GM18526 (cell line): Measurements from ENCODE around the gene TMEM218.

Source experiments
- POLR2A ChIP-seq: IDR thresholded peaks from 3 replicates; pipeline ENCODE4 v1.6.1; 2011; ENCODE audit not compliant: insufficient read length; ENCODE audit errors: extremely low read depth

Gene TMEM218

GRCh38 chr11:125108469-125108868 is 3.0 kb downstream of the TMEM218 start:
- no peak for TF ChIP-seq POLR2A

DNA sequence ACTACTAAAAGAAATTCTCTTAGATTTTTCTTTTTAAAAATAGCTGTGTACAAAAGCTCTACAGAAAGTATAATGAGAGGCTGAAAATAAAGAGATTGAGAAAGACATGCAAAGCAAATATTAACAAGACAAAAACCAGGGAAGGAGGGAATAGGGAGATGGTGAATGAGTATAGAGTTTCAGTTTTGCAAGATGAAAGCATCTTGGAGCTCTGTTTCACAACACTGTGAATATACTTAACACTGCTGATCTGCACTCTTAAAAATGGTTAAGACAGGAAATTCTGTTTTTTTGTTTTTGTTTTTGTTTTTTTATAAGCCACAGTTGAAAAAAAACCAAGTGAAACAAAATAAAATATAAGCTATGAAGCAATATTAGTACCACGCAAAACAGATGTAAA is 5.5 kb downstream of the TMEM218 start:
- TF ChIP-seq POLR2A = no peak

DNA sequence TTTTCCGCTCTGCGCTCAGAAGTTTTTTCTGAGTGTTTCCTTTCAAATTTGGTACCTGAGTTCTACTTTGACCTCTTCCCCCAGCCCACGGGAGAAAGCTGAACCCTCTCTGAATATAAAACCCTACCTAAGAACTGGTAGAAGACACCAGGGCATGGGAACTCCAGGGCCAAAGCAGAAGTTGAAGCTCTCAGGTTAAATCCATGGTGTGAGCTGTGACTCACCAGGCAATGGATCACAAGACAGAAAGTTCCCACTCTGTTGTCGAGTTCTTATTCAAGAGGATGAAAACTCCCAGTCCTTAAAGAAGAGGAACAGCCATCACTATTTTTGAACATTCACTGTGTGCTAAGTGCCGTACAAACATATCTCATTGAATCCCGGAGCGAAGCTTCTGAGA is 8.9 kb downstream of the TMEM218 start:
- no peak for TF ChIP-seq POLR2A

DNA sequence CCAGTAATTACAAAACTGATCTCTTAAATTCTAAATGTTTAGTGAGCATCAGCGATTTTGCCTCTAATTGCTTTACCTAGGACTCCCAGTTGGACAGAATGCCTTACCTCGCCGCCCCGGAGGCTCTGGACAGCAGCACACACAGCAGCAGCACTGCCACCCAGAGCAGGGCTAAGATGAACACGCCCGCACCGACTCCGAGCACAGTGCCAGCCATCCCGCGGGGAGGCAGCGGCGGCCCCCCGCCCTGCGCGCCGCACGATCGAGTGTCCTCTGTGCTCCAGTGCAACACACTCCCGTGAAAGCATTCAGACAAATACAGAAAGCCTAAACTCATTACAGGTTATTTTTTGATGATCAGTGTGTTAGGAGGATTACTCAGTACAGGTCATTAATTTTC is 9.4 kb downstream of the TMEM218 start:
- no peak for TF ChIP-seq POLR2A

- no peak for TF ChIP-seq POLR2A
These were observed 9.8 kb downstream of the TMEM218 start for GRCh38 chr11:125101596-125101995.

- no peak for TF ChIP-seq POLR2A
These were observed 11.3 kb downstream of the TMEM218 start for GRCh38 chr11:125100136-125100535.

GRCh38 chr11:125094731-125095130 is 16.7 kb downstream of the TMEM218 start:
- TF ChIP-seq POLR2A = no peak

- no peak for TF ChIP-seq POLR2A
These were observed 17.9 kb downstream of the TMEM218 start for GRCh38 chr11:125093502-125093901.

DNA sequence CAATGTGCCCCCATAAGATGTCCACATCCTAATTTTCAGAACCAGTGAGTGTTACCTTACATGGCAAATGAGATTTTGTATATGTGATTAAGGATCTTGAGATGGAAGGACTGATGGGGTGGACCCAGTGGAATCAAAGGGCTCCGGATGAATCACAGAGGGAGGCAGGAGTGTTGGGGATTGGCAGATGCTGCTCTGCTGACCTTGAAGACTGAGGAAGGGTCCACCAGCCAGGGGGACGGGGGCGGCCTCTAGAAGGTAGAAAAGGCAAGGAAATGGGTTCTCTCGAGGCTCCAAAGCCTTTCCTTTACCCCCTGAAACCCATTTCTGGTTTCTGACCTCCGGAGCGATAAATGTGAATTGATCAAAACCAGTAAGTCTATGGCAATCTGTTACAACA is 18.8 kb downstream of the TMEM218 start:
- no peak for TF ChIP-seq POLR2A

DNA sequence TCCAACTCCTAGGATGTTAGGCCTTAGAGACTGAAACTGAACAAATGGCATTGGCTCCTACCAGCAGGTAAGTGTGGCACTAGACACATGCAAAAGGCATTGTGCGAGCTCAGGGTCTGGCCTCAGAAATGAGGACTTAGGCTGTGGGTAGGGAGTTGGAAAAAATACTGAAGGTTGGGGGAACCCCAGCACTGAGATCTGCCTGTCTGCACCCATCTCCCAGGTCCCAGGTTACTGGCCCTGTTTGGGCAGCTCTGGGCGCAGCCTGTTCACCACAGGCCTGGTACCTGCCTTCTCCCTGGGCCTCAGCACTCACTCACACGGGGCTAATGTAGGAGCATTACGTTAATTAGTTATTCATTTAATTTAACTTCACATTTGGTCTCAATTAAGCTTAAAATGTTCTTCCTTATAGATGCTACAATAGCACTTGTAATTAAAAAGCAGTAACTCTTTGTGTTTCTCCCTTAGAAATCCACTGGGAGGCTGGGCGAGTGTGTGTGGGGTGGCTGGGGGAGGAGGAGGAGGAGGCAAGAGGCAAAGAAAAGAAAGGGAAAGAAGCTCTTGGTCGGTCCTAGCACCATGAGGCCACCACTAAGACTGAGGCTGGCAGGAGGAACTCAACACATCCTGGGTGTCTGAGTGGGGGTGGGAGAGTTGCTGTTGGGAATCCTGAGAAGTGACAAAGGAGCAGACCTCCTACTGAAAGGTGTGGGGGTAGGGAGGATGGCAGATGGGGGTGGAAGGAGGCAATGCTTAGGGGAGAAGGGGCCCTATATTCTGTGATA is 19.4 kb downstream of the TMEM218 start:
- no peak for TF ChIP-seq POLR2A

GRCh38 chr11:125091247-125091876 is 20.1 kb downstream of the TMEM218 start:
- no peak for TF ChIP-seq POLR2A

DNA sequence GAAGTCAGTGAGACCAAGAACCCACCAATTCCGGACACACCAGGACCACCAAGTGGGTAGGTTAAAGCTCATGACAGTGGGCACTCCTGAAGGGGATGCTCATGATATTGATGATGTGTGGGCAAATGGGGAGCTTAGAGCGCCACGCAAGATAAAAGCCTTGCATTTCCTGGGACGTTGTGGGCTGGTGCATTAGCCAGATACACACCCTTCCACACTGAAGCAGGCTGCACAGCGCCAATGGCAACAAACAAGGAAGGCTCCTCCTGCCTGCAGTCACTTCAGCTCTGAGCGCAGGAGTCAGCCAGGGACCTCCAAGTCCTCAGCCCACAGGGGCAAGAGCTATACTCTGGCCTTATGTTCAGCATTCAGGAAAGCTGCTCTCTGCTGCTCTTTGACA is 20.6 kb downstream of the TMEM218 start:
- TF ChIP-seq POLR2A = no peak

GRCh38 chr11:125088576-125089455 is 22.6 kb downstream of the TMEM218 start:
- no peak for TF ChIP-seq POLR2A

- TF ChIP-seq POLR2A = no peak
These were observed 23.3 kb downstream of the TMEM218 start for GRCh38 chr11:125088123-125088522.

DNA sequence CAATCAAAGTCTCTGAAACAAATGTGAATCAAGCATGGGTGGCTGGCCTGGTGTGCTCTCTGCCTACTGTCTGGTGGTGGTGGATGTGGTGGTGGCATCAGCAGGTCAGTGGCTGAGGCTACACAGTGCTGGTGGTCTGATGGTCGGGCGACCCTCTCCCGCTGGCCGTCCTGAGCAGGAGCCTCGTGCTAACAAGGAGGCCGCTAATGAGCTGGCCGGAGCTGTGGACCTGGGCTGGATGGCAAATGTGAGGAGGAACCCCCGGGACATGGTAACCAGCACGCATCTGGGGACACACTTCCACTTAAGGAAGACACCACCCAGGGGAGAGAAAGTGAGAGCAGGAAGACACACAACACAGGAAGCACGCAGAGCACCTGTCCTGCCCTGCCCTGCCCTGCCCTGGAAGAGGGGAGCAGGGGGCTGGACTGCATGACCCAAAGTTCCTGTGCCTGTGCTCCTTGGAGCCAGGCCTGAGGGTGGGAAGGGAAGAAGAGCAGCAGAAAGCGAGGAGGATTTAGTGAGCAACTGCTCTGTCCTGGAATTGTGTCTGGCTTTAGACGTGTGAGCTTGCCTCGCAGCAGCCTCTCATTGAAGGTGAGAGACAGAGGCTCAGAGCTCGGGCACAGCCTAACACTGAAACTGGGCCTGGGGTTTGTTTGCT is 24.7 kb downstream of the TMEM218 start:
- TF ChIP-seq POLR2A = no peak

- no peak for TF ChIP-seq POLR2A
These were observed 25.9 kb downstream of the TMEM218 start for GRCh38 chr11:125085301-125086081.
